Astrocyte (in vitro differentiated cells and primary cell): Measurements from ENCODE around the gene PKDREJ.

Source experiments
- EZH2 ChIP-seq: IDR thresholded peaks from 2 replicates; pipeline ENCODE4 v1.6.1; 2012; ENCODE audit warnings: mild to moderate bottlenecking, low read length, inconsistent platforms; ENCODE audit not compliant: insufficient read depth
- TF ChIP-seq, protein P1 (sequence below): IDR thresholded peaks from 2 replicates; pipeline ENCODE4 v1.5.1; 2011; ENCODE audit warnings: low read depth, mild to moderate bottlenecking, inconsistent platforms, low read length, moderate library complexity; ENCODE audit not compliant: insufficient read depth

DNA sequence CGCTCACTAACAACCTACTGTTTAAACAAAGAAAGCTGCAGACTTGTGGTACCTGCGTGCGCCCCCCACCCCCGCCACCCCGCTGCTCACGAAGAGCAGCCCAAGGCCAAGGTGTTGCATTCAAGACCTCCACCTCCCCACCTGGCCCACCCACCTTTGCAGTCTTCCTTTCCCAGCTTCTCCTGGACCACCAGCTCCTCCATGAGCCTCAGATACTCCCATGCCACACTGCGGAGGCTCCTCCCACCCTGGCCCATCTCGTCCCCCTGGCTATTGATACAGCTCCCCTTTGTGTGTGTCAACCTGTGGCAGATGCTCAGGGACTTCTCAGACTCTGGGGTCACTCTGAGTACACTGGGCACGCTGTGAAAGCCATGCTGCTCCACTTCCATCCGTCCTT is 17.0 kb downstream of the PKDREJ start:
- TF ChIP-seq EZH2 = no peak
- TF ChIP-seq, protein P1, sequence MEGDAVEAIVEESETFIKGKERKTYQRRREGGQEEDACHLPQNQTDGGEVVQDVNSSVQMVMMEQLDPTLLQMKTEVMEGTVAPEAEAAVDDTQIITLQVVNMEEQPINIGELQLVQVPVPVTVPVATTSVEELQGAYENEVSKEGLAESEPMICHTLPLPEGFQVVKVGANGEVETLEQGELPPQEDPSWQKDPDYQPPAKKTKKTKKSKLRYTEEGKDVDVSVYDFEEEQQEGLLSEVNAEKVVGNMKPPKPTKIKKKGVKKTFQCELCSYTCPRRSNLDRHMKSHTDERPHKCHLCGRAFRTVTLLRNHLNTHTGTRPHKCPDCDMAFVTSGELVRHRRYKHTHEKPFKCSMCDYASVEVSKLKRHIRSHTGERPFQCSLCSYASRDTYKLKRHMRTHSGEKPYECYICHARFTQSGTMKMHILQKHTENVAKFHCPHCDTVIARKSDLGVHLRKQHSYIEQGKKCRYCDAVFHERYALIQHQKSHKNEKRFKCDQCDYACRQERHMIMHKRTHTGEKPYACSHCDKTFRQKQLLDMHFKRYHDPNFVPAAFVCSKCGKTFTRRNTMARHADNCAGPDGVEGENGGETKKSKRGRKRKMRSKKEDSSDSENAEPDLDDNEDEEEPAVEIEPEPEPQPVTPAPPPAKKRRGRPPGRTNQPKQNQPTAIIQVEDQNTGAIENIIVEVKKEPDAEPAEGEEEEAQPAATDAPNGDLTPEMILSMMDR = no peak
